ENCODE measurements around the gene SBF2. TPM values are rescaled to one million over a fixed set of nuclear protein-coding genes. Genes with fewer than 3 reads are reported as not detected.

The SBF2 gene
- total and polyA plus RNA-seq, 2 donors (not counting 1 experiment from before 2014, with no cell fraction given) = 5.6 to 17.7 TPM

DNA sequence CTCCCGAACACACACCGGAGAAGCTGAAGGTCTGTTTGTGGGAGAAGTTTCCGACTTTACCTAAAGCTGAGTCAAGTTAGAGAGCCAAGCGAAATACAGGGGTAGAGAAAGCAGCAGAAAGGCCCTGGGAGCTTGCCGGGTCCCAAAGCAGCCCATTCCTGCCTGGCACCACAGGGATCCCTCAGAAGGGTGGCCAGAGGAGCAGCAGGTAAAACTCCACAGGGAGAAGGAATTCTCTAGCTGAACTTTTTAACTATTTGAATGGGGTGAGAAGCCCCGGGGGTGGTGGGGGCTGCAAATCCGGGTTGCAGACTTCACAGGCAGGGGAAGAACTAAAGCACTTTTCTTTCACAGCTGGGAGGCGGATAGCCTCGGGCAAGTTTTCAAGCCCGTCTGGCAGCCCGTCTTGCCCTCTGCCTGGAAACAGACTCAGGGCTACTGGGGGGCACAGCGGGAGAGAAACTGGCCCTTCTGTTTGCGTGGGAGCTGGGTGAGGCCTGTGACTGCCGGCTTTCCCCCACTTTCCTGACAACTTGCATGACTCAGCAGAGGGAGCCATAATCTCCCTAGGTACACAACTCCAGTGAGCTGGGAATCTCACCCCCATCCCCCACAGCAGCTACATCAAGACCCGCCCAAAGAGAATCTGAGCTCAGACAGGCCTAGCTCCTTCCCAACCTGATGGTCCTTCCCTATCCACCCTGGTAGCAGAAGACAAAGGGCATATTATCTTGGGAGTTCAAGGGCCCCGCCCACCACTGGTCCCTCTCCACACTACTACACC, 311.0 kb downstream of the SBF2 start:
- ChIA-PET POLR2A (no interaction called here), CTCF (interaction anchor here (0.8 to 4.3 kb wide), 4 partner anchors 10 to 476 kb away, joined by 3 to 16 read pairs (median 3); no protein-coding TSS in a partner anchor)
- no peak overlapping the region for H3K9ac ChIP-seq (ENCODE audit: low read length)
- H4K20me1 ChIP-seq (ENCODE audit: control insufficient read depth, insufficient read depth, low read length, poor library complexity, severe bottlenecking) = no peaks in the 10 kb centered on the region
- intact Hi-C loops (cut with micrococcal nuclease) = no loop called here
- TF ChIP-seq, protein P1, sequence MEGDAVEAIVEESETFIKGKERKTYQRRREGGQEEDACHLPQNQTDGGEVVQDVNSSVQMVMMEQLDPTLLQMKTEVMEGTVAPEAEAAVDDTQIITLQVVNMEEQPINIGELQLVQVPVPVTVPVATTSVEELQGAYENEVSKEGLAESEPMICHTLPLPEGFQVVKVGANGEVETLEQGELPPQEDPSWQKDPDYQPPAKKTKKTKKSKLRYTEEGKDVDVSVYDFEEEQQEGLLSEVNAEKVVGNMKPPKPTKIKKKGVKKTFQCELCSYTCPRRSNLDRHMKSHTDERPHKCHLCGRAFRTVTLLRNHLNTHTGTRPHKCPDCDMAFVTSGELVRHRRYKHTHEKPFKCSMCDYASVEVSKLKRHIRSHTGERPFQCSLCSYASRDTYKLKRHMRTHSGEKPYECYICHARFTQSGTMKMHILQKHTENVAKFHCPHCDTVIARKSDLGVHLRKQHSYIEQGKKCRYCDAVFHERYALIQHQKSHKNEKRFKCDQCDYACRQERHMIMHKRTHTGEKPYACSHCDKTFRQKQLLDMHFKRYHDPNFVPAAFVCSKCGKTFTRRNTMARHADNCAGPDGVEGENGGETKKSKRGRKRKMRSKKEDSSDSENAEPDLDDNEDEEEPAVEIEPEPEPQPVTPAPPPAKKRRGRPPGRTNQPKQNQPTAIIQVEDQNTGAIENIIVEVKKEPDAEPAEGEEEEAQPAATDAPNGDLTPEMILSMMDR (IDR thresholded peaks at IDR 0.05) = no peak
- no peak for TF ChIP-seq EZH2 (IDR thresholded peaks at IDR 0.05; ENCODE audit: borderline replicate concordance, insufficient read depth, low read depth, low read length, poor library complexity, severe bottlenecking)
- peaks cover 29% of the 10 kb centered on the region for H3K4me1 Mint-ChIP-seq
- ATAC-seq (ENCODE audit: low read depth) (no peak), DNase-seq (no peak)
- 99% methylated on average over 16 of the region's 16 CpGs for WGBS (ENCODE audit: insufficient coverage)
- H3K79me2 ChIP-seq (ENCODE audit: control insufficient read depth, insufficient read depth, low read length) = no peaks in the 10 kb centered on the region
- H3K27me3 ChIP-seq (replicated peaks in 1 of 4; ENCODE audit: control extremely low read depth in 1 of 4, control insufficient read depth in 3 of 4, insufficient read depth in 4 of 4, low read length in 3 of 4) = no peaks in the 10 kb centered on the region
- no peaks in the 10 kb centered on the region for H3K36me3 ChIP-seq (replicated peaks in 1 of 2; ENCODE audit: control extremely low read depth in 1 of 2, control insufficient read depth in 1 of 2, extremely low read depth in 1 of 2, insufficient read depth in 2 of 2, low read length in 1 of 2)
- no peak overlapping the region for H3K27ac Mint-ChIP-seq
- no peaks in the 10 kb centered on the region for H3K9me3 ChIP-seq (ENCODE audit: control extremely low read depth in 1 of 3, control insufficient read depth in 2 of 3, insufficient read depth in 1 of 3, low read length in 2 of 3)
- H3K4me3 ChIP-seq (ENCODE audit: control extremely low read depth in 1 of 5, extremely low read depth in 1 of 5, insufficient read depth in 1 of 5, low read depth in 2 of 5, low read length in 4 of 5) = no peak overlapping the region
- no peak overlapping the region for H3K27ac ChIP-seq (ENCODE audit: low read length in 2 of 2)
- H3K4me1 ChIP-seq (ENCODE audit: control insufficient read depth in 2 of 2, insufficient read depth in 2 of 2, low read length in 2 of 2) = peaks cover 8 to 20% of the 10 kb centered on the region in 2 donors
- no peaks in the 10 kb centered on the region for H3K27me3 Mint-ChIP-seq
- no peak overlapping the region for H2AFZ ChIP-seq (ENCODE audit: insufficient read depth, low read depth, low read length, poor library complexity, severe bottlenecking)
- no peaks in the 10 kb centered on the region for H3K9me3 Mint-ChIP-seq (ENCODE audit: insufficient read depth)
- no peak overlapping the region for H3K4me2 ChIP-seq (replicated peaks; ENCODE audit: low read depth, low read length, poor library complexity, severe bottlenecking)
- H3K4me3 Mint-ChIP-seq = no peak overlapping the region

GRCh38 chr11:9982127-9982795, 311.8 kb downstream of the SBF2 start:
- H3K4me1 Mint-ChIP-seq = peaks cover 23% of the 10 kb centered on the region
- Histone ChIP-seq H3K36me3 (replicated peaks in 1 of 2; ENCODE audit: control extremely low read depth in 1 of 2, control insufficient read depth in 1 of 2, extremely low read depth in 1 of 2, insufficient read depth in 2 of 2, low read length in 1 of 2) (no peaks in the 10 kb centered on the region), H3K27ac (ENCODE audit: low read length in 2 of 2) (no peak overlapping the region), H3K4me3 (ENCODE audit: control extremely low read depth in 1 of 5, extremely low read depth in 1 of 5, insufficient read depth in 1 of 5, low read depth in 2 of 5, low read length in 4 of 5) (no peak overlapping the region), H4K20me1 (ENCODE audit: control insufficient read depth, insufficient read depth, low read length, poor library complexity, severe bottlenecking) (no peaks in the 10 kb centered on the region), H3K9ac (ENCODE audit: low read length) (no peak overlapping the region), H2AFZ (ENCODE audit: insufficient read depth, low read depth, low read length, poor library complexity, severe bottlenecking) (no peak overlapping the region), H3K4me2 (replicated peaks; ENCODE audit: low read depth, low read length, poor library complexity, severe bottlenecking) (no peak overlapping the region), H3K4me1 (ENCODE audit: control insufficient read depth in 2 of 2, insufficient read depth in 2 of 2, low read length in 2 of 2) (peaks cover 5 to 15% of the 10 kb centered on the region in 2 donors), H3K27me3 (replicated peaks in 1 of 4; ENCODE audit: control extremely low read depth in 1 of 4, control insufficient read depth in 3 of 4, insufficient read depth in 4 of 4, low read length in 3 of 4) (no peaks in the 10 kb centered on the region), H3K9me3 (ENCODE audit: control extremely low read depth in 1 of 3, control insufficient read depth in 2 of 3, insufficient read depth in 1 of 3, low read length in 2 of 3) (no peaks in the 10 kb centered on the region), H3K79me2 (ENCODE audit: control insufficient read depth, insufficient read depth, low read length) (no peaks in the 10 kb centered on the region)
- H3K4me3 Mint-ChIP-seq = no peak overlapping the region
- no peak overlapping the region for H3K27ac Mint-ChIP-seq
- CTCF ChIA-PET = interaction anchor here (1.0 to 4.3 kb wide), 3 partner anchors 10 to 476 kb away, joined by 3 to 16 read pairs (median 3); no protein-coding TSS in a partner anchor
- DNase-seq (no peak), ATAC-seq (ENCODE audit: low read depth) (no peak)
- intact Hi-C loops (cut with micrococcal nuclease) = no loop called here
- TF ChIP-seq, protein P1 (IDR thresholded peaks at IDR 0.05) = no peak
- TF ChIP-seq EZH2 (IDR thresholded peaks at IDR 0.05; ENCODE audit: borderline replicate concordance, insufficient read depth, low read depth, low read length, poor library complexity, severe bottlenecking) = no peak
- WGBS (ENCODE audit: insufficient coverage) = 78% methylated on average over 5 of the region's 6 CpGs
- no peaks in the 10 kb centered on the region for H3K9me3 Mint-ChIP-seq (ENCODE audit: insufficient read depth)
- no peaks in the 10 kb centered on the region for H3K27me3 Mint-ChIP-seq
- POLR2A ChIA-PET = no interaction called here

All from B cell (primary cell).